PC-3 (cell line): ENCODE results near the gene TAAR6.

ENCODE experiments used
- CTCF ChIP-seq: fragments of 300-600 bp; sonication (generic); conservative IDR thresholded peaks from 2 replicates; pipeline ENCODE4 v1.5.1; 2017; ENCODE audit warnings: antibody characterized with exemption, low read depth, mild to moderate bottlenecking, low read length
- EZH2 ChIP-seq: fragments of 300-600 bp; sonication (generic); IDR thresholded peaks from one replicate; pipeline ENCODE4 v1.6.1; 2017; ENCODE audit warnings: antibody characterized with exemption, mild to moderate bottlenecking, low read length; ENCODE audit not compliant: unreplicated experiment
- EZH2phosphoT487 ChIP-seq: fragments of 300-600 bp; sonication (generic); IDR thresholded peaks from 2 replicates; pipeline ENCODE4 v1.6.1; 2018; ENCODE audit warnings: mild to moderate bottlenecking, antibody characterized with exemption, low read length, borderline replicate concordance

- no peak for TF ChIP-seq CTCF
- TF ChIP-seq EZH2: no peak
- TF ChIP-seq EZH2phosphoT487: no peak
Observed at GRCh38 chr6:132537977-132538376, 32.1 kb upstream of the TAAR6 start, which contains the start of gene TAAR9.
